H9 (cell line): Measurements from ENCODE around the gene CTNND1. TPM values are rescaled to one million over a fixed set of nuclear protein-coding genes. Genes with fewer than 3 reads are reported as not detected.
A peak's percentile ranks its signal among the peaks of the same experiment; 100 is the strongest.

ENCODE experiments used
- DNase-seq: peaks from one replicate; pipeline ENCODE4 v3.0.0-alpha.2; 2017
- H2AFZ ChIP-seq: one replicate; pipeline ENCODE4 v1.6.1; 2013; ENCODE audit warnings: mild to moderate bottlenecking, low read length, control low read depth, moderate library complexity
- H2AK5ac ChIP-seq: 2 replicates; pipeline ENCODE4 v1.6.1; 2013; ENCODE audit warnings: low read length, control low read depth, mixed read lengths; ENCODE audit not compliant: insufficient read length
- H2BK120ac ChIP-seq: one replicate; pipeline ENCODE4 v1.6.1; 2013; ENCODE audit warnings: low read depth, mild to moderate bottlenecking, low read length, control low read depth, inconsistent platforms; ENCODE audit not compliant: poor library complexity, severe bottlenecking
- H2BK12ac ChIP-seq: 2 replicates; pipeline ENCODE4 v1.6.1; 2013; ENCODE audit warnings: low read length, control low read depth, mixed read lengths, low read depth; ENCODE audit not compliant: insufficient read length
- H2BK15ac ChIP-seq: 2 replicates; pipeline ENCODE4 v1.6.1; 2013; ENCODE audit warnings: low read depth, low read length, control low read depth
- H2BK20ac ChIP-seq: one replicate; pipeline ENCODE4 v1.6.1; 2013; ENCODE audit warnings: low read depth, mild to moderate bottlenecking, low read length, control low read depth, inconsistent platforms; ENCODE audit not compliant: poor library complexity, severe bottlenecking
- H2BK5ac ChIP-seq: 2 replicates; pipeline ENCODE4 v1.6.1; 2013; ENCODE audit warnings: low read length, control low read depth, mixed read lengths; ENCODE audit not compliant: insufficient read length
- H3K14ac ChIP-seq: 2 replicates; pipeline ENCODE4 v1.6.1; 2013; ENCODE audit warnings: low read length, control low read depth; ENCODE audit not compliant: insufficient read depth
- H3K18ac ChIP-seq: 2 replicates; pipeline ENCODE4 v1.6.1; 2013; ENCODE audit warnings: low read depth, mild to moderate bottlenecking, mixed read lengths, low read length, control low read depth; ENCODE audit not compliant: insufficient read length
- H3K23ac ChIP-seq: 2 replicates; pipeline ENCODE4 v1.6.1; 2013; ENCODE audit warnings: low read length, control low read depth, mixed read lengths, low read depth; ENCODE audit not compliant: insufficient read length
- H3K23me2 ChIP-seq: 2 replicates; pipeline ENCODE4 v1.6.1; 2013; ENCODE audit warnings: low read depth, mild to moderate bottlenecking, mixed read lengths, low read length, control low read depth; ENCODE audit not compliant: insufficient read length, poor library complexity, severe bottlenecking
- H3K27ac ChIP-seq: 2 replicates; pipeline ENCODE4 v1.5.1; 2013; ENCODE audit warnings: low read length, control low read depth, mixed read lengths, low read depth; ENCODE audit not compliant: insufficient read length
- H3K27me3 ChIP-seq: 2 replicates; pipeline ENCODE4 v1.6.1; 2013; ENCODE audit warnings: low read length, control low read depth, inconsistent platforms; ENCODE audit not compliant: insufficient read depth
- H3K4ac ChIP-seq: 2 replicates; pipeline ENCODE4 v1.6.1; 2013; ENCODE audit warnings: low read depth, mild to moderate bottlenecking, control low read depth, inconsistent platforms, low read length, moderate library complexity
- H3K4me1 ChIP-seq: 2 replicates; pipeline ENCODE4 v1.6.1; 2013; ENCODE audit warnings: low read length, control low read depth, inconsistent platforms; ENCODE audit not compliant: insufficient read depth
- H3K4me2 ChIP-seq: 2 replicates; pipeline ENCODE4 v1.6.1; 2013; ENCODE audit warnings: low read length, control low read depth, mixed read lengths; ENCODE audit not compliant: insufficient read length, insufficient read depth
- H3K56ac ChIP-seq: 2 replicates; pipeline ENCODE4 v1.6.1; 2013; ENCODE audit warnings: low read depth, mild to moderate bottlenecking, mixed read lengths, low read length, control low read depth; ENCODE audit not compliant: insufficient read length
- H3K79me1 ChIP-seq: 2 replicates; pipeline ENCODE4 v1.6.1; 2013; ENCODE audit warnings: low read depth, mild to moderate bottlenecking, moderate library complexity, low read length, control low read depth, inconsistent platforms; ENCODE audit not compliant: insufficient read depth, poor library complexity, severe bottlenecking
- H3K79me2 ChIP-seq: 2 replicates; pipeline ENCODE4 v1.6.1; 2013; ENCODE audit warnings: low read length, control low read depth, inconsistent platforms; ENCODE audit not compliant: insufficient read depth
- H3K9ac ChIP-seq: 2 replicates; pipeline ENCODE4 v1.6.1; 2013; ENCODE audit warnings: low read length, control low read depth, mixed read lengths; ENCODE audit not compliant: insufficient read length; ENCODE audit errors: extremely low read depth
- H3K9me3 ChIP-seq: one replicate; pipeline ENCODE4 v1.6.1; 2013; ENCODE audit warnings: low read depth, low read length, inconsistent platforms; ENCODE audit not compliant: control insufficient read depth
- H3T11ph ChIP-seq: one replicate; pipeline ENCODE4 v1.6.1; 2013; ENCODE audit warnings: mild to moderate bottlenecking, low read length, control low read depth, inconsistent platforms
- H4K20me1 ChIP-seq: one replicate; pipeline ENCODE4 v1.6.1; 2013; ENCODE audit not compliant: control insufficient read depth, insufficient read length, insufficient read depth
- H4K5ac ChIP-seq: 2 replicates; pipeline ENCODE4 v1.6.1; 2013; ENCODE audit warnings: low read depth, mild to moderate bottlenecking, mixed read lengths, low read length, control low read depth; ENCODE audit not compliant: insufficient read length
- H4K8ac ChIP-seq: replicated peaks from 2 replicates; pipeline ENCODE4 v1.6.1; 2013; ENCODE audit warnings: low read length, control low read depth, mixed read lengths, low read depth; ENCODE audit not compliant: insufficient read length
- H4K91ac ChIP-seq: 2 replicates; pipeline ENCODE4 v1.6.1; 2013; ENCODE audit warnings: low read depth, mild to moderate bottlenecking, moderate library complexity, mixed read lengths, low read length, control low read depth; ENCODE audit not compliant: insufficient read length
- H3K27ac Mint-ChIP-seq, 3 experiments: 2 replicates in 2 of 3; 3 replicates in 1 of 3; pipeline ENCODE4 v1.8.0; 2020 to 2021; ENCODE audit warnings: mixed read lengths in 3 of 3, mild to moderate bottlenecking in 1 of 3, moderate library complexity in 1 of 3
- H3K27me3 Mint-ChIP-seq: 2 replicates; pipeline ENCODE4 v1.8.0; 2021; ENCODE audit warnings: low read depth, mild to moderate bottlenecking, moderate library complexity, mixed read lengths
- H3K36me3 Mint-ChIP-seq, 3 experiments: 2 replicates in 2 of 3; 3 replicates in 1 of 3; pipeline ENCODE4 v1.8.0; 2020 to 2021; ENCODE audit warnings: low read depth in 3 of 3, mixed read lengths in 3 of 3; ENCODE audit not compliant: insufficient read depth in 1 of 3
- H3K4me1 Mint-ChIP-seq, 2 experiments: 2 replicates each; pipeline ENCODE4 v1.8.0; 2020; ENCODE audit warnings: mixed read lengths in 2 of 2
- H3K4me3 Mint-ChIP-seq, 2 experiments: 2 replicates in 1 of 2; 3 replicates in 1 of 2; pipeline ENCODE4 v1.8.0; 2020 to 2021; ENCODE audit warnings: mild to moderate bottlenecking in 2 of 2, mixed read lengths in 2 of 2, moderate library complexity in 1 of 2
- H3K9me3 Mint-ChIP-seq, 2 experiments: 2 replicates in 1 of 2; 3 replicates in 1 of 2; pipeline ENCODE4 v1.8.0; 2020; ENCODE audit warnings: mild to moderate bottlenecking in 2 of 2, mixed read lengths in 2 of 2, moderate library complexity in 1 of 2
- WGBS: extraction: QIAGEN DNeasy Blood & Tissue Kit; methylation state at CpG from one replicate; pipeline ENCODE4 v1.1.7; 2013; ENCODE audit warnings: missing lambda C conversion rate, low lambda C conversion rate, mixed read lengths; ENCODE audit not compliant: insufficient read length; ENCODE audit errors: extremely low coverage; 5-methylcytosine and 5-hydroxymethylcytosine counted together
- total RNA-seq: library from RNA; stranded (reverse); gene quantifications from 2 replicates; pipeline ENCODE4 v1.2.1, GENCODE V29; 2021
- TF ChIP-seq, protein P1 (sequence below): fragments of 200-600 bp; sonication (generic); conservative IDR thresholded peaks from 3 replicates; pipeline ENCODE4 v1.8.0; 2021; ENCODE audit warnings: antibody characterized with exemption, mild to moderate bottlenecking

The CTNND1 gene
- total RNA-seq, 1 experiment from 2014 or later, result 164 TPM

DNA sequence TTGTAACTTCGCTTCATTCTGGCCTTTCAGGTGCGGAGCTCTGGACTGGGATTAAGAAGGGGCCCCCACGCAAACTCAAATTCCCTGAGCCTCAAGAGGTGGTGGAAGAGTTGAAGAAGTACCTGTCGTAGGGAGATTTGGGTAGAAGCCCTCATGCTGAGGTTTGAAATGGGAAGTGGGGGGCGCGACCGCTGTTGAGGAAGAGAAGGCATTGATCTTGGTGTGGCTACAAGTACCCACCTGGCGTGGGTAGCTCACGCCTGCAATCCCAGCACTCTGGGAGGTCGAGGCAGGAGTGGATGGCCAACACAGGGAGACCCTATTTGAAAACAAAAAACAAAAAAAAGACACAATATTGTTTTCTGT lies 19.5 kb upstream of the CTNND1 start:
- Histone ChIP-seq H3K4me1 (no peaks in the 10 kb centered on the region), H2AK5ac (no peak overlapping the region), H2BK15ac (no peak overlapping the region), H3K9me3 (no peaks in the 10 kb centered on the region), H2BK20ac (no peak overlapping the region), H3K27ac (no peak overlapping the region), H3K4me2 (peak overlapping the region; percentile 90), H3K56ac (no peak overlapping the region), H2BK12ac (no peak overlapping the region), H3K79me2 (peaks cover 5% of the 10 kb centered on the region; the same call in 1 of the 2 replicates), H3T11ph (no peak overlapping the region), H2BK5ac (no peak overlapping the region), H4K20me1 (peaks cover 3% of the 10 kb centered on the region), H2AFZ (no peak overlapping the region), H2BK120ac (peak overlapping the region; percentile 28), H4K91ac (no peak overlapping the region), H3K18ac (no peak overlapping the region), H4K5ac (no peak overlapping the region), H3K4ac (no peak overlapping the region), H3K79me1 (peaks cover 3% of the 10 kb centered on the region), H3K23ac (no peak overlapping the region), H4K8ac (no peak overlapping the region), H3K9ac (peak overlapping the region; percentile 94), H3K23me2 (peaks cover 6% of the 10 kb centered on the region), H3K27me3 (no peaks in the 10 kb centered on the region), H3K14ac (peak overlapping the region; percentile 77; the same call in 1 of the 2 replicates)
- Mint-ChIP-seq H3K27ac (peak overlapping the region; percentile 98 to 99 (median 99); a peak in 5 of 7 replicates), H3K27me3 (no peaks in the 10 kb centered on the region; the same call in 1 of the 2 replicates), H3K36me3 (peaks cover 37 to 70% (median 62%) of the 10 kb centered on the region in 3 experiments), H3K4me3 (peak overlapping the region; percentile 94 to 96), H3K9me3 (no peaks in the 10 kb centered on the region), H3K4me1 (peaks cover 10 to 14% of the 10 kb centered on the region in 2 experiments)
- TF ChIP-seq, protein P1, sequence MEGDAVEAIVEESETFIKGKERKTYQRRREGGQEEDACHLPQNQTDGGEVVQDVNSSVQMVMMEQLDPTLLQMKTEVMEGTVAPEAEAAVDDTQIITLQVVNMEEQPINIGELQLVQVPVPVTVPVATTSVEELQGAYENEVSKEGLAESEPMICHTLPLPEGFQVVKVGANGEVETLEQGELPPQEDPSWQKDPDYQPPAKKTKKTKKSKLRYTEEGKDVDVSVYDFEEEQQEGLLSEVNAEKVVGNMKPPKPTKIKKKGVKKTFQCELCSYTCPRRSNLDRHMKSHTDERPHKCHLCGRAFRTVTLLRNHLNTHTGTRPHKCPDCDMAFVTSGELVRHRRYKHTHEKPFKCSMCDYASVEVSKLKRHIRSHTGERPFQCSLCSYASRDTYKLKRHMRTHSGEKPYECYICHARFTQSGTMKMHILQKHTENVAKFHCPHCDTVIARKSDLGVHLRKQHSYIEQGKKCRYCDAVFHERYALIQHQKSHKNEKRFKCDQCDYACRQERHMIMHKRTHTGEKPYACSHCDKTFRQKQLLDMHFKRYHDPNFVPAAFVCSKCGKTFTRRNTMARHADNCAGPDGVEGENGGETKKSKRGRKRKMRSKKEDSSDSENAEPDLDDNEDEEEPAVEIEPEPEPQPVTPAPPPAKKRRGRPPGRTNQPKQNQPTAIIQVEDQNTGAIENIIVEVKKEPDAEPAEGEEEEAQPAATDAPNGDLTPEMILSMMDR, result no peak
- DNase-seq, result no peak
- no CpG with 5 or more reads among the region's 10 CpGs for WGBS
